Suprapubic skin (tissue), 4 donors: Measurements from ENCODE around the gene HBD. TPM values are rescaled to one million over a fixed set of nuclear protein-coding genes. Genes with fewer than 3 reads are reported as not detected.
A peak's percentile ranks its signal among the peaks of the same experiment; 100 is the strongest.

Experiments
- DNase-seq, 2 donors: peaks; one replicate each; pipeline ENCODE4 v3.0.0-alpha.2; 2019; ENCODE audit warnings: low spot score in 2 of 2
- H3K27ac ChIP-seq: fragments of 200-600 bp; sonication (generic); one replicate; pipeline ENCODE4 v1.5.1; 2019
- H3K27me3 ChIP-seq: fragments of 200-600 bp; sonication (generic); one replicate; pipeline ENCODE4 v1.5.1; 2019
- H3K36me3 ChIP-seq: fragments of 200-600 bp; sonication (generic); one replicate; pipeline ENCODE4 v1.5.1; 2019
- H3K4me1 ChIP-seq: fragments of 200-600 bp; sonication (generic); one replicate; pipeline ENCODE4 v1.5.1; 2019
- H3K4me3 ChIP-seq: fragments of 200-600 bp; sonication (generic); one replicate; pipeline ENCODE4 v1.5.1; 2019; ENCODE audit warnings: mild to moderate bottlenecking
- H3K9me3 ChIP-seq: fragments of 200-600 bp; sonication (generic); one replicate; pipeline ENCODE4 v1.5.1; 2019
- EP300 ChIP-seq: sonication (generic); formaldehyde crosslinking; IDR thresholded peaks from one replicate; pipeline ENCODE4 v1.6.1; 2017; ENCODE audit warnings: antibody characterized with exemption
- POLR2A ChIP-seq, 2 donors: fragments of 450-650 bp; IDR thresholded peaks; one replicate each; pipeline ENCODE4 v1.6.1; 2017; ENCODE audit warnings: antibody characterized with exemption in 2 of 2, mild to moderate bottlenecking in 2 of 2, moderate library complexity in 2 of 2
- POLR2AphosphoS5 ChIP-seq, 3 donors: sonication (generic); formaldehyde crosslinking; IDR thresholded peaks; one replicate each; pipeline ENCODE4 v1.6.1; 2017; ENCODE audit warnings: antibody characterized with exemption in 3 of 3
- WGBS: methylation state at CpG from one replicate; pipeline ENCODE4 v1.1.5; 2018; 5-methylcytosine and 5-hydroxymethylcytosine counted together
- total RNA-seq, 4 donors: library from RNA; depleted of rRNA; stranded (reverse); fragments of >200 nt; gene quantifications; one replicate each; pipeline ENCODE4 v1.1.0, GENCODE V29; 2016
- TF ChIP-seq, protein P1 (sequence below), 2 donors: fragments of 200-600 bp in 1 of 2; fragments of 450-650 bp in 1 of 2; sonication (generic) in 1 of 2; IDR thresholded peaks; one replicate each; pipeline ENCODE4 v1.5.1; 2016 to 2019; ENCODE audit warnings: antibody characterized with exemption in 2 of 2, mild to moderate bottlenecking in 1 of 2, moderate library complexity in 1 of 2

HBD gene
- total RNA-seq, 4 donors from 2014 or later = not detected

DNA sequence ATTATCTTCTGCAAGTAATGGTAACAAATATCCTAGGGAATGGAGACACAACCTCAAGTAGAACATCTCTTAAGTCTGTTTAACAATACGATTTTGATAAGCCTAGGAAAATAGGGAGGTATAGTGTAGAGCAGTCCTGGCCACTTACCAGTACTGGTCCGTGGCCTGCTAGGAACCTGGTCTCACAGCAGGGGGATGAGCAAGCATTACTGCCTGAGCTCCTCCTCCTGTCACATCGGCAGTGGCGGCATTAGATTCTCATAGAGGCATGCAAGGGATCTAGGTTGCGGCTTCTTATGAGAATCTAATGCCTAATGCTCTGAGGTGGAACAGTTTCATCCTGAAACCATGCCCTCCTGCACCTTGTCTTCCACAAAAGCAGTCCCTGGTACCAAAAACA is 38.2 kb downstream of the HBD start:
- DNase-seq = peak in 1 of 2 donors; percentile 76
- 77% methylated on average over 5 of the region's 5 CpGs for WGBS
- Histone ChIP-seq H3K4me3 (no peak overlapping the region), H3K36me3 (no peaks in the 10 kb centered on the region), H3K27ac (no peak overlapping the region), H3K27me3 (no peaks in the 10 kb centered on the region), H3K9me3 (no peaks in the 10 kb centered on the region), H3K4me1 (no peaks in the 10 kb centered on the region)
- TF ChIP-seq POLR2A (IDR thresholded peaks at IDR 0.05) (no peak), POLR2AphosphoS5 (IDR thresholded peaks at IDR 0.05) (no peak), EP300 (no peak)

DNA sequence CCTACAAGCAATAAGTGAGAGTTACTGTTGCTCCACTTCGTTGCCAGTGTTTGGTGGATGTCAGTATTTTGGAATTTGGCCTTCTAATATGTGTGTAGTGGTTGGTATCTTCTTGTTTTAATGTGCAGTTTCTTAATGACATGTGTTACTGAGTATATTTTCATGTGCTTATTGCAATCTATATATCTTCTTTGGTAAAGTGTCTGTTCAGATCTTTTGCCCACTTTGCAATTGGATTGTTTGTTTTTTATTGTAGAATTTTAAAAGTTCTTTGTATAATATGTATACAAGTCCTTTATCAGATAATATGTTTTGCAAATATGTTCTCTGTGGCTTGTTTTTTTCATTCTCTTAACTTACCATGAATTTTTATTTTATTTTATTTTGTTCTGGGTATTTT is 41.5 kb downstream of the HBD start:
- H3K4me1 ChIP-seq = no peaks in the 10 kb centered on the region
- no peaks in the 10 kb centered on the region for H3K9me3 ChIP-seq
- no peaks in the 10 kb centered on the region for H3K36me3 ChIP-seq
- WGBS = 28% methylated on average over 1 of the region's 1 CpG
- no peak overlapping the region for H3K27ac ChIP-seq
- no peak overlapping the region for H3K4me3 ChIP-seq
- TF ChIP-seq EP300 (no peak), POLR2AphosphoS5 (IDR thresholded peaks at IDR 0.05) (no peak)
- DNase-seq = no peak
- H3K27me3 ChIP-seq = no peaks in the 10 kb centered on the region

DNA sequence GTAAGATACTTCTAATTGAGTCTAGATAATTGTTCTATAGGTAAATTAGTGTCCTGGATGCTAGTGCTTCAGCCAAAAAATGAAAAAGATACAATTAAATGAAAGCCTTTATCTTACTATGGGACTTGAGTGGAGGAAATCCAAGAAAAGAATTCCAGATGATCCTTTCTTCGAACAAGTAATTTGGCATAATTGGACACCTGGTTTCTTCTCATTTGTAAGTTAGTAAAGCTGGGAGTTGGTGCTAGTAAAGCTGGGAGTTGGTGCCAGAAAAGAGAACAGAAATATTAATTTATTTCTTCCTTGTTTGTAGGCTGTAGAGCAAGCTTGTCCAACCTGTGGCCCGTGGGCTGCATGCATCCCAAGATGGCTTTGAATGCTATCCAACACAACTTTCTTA is 46.1 kb downstream of the HBD start:
- 72% methylated on average over 2 of the region's 2 CpGs for WGBS
- DNase-seq = no peak
- no peaks in the 10 kb centered on the region for H3K27me3 ChIP-seq
- H3K4me1 ChIP-seq = no peaks in the 10 kb centered on the region
- no peak overlapping the region for H3K4me3 ChIP-seq
- H3K36me3 ChIP-seq = no peaks in the 10 kb centered on the region
- TF ChIP-seq POLR2A (IDR thresholded peaks at IDR 0.05) = no peak
- TF ChIP-seq POLR2AphosphoS5 (IDR thresholded peaks at IDR 0.05) = no peak
- no peak for TF ChIP-seq EP300
- TF ChIP-seq, protein P1, sequence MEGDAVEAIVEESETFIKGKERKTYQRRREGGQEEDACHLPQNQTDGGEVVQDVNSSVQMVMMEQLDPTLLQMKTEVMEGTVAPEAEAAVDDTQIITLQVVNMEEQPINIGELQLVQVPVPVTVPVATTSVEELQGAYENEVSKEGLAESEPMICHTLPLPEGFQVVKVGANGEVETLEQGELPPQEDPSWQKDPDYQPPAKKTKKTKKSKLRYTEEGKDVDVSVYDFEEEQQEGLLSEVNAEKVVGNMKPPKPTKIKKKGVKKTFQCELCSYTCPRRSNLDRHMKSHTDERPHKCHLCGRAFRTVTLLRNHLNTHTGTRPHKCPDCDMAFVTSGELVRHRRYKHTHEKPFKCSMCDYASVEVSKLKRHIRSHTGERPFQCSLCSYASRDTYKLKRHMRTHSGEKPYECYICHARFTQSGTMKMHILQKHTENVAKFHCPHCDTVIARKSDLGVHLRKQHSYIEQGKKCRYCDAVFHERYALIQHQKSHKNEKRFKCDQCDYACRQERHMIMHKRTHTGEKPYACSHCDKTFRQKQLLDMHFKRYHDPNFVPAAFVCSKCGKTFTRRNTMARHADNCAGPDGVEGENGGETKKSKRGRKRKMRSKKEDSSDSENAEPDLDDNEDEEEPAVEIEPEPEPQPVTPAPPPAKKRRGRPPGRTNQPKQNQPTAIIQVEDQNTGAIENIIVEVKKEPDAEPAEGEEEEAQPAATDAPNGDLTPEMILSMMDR (IDR thresholded peaks at IDR 0.05) = no peak
- no peaks in the 10 kb centered on the region for H3K9me3 ChIP-seq
- H3K27ac ChIP-seq = no peak overlapping the region

Other genes starting within 250 kb of the HBD start
- gene OR51L1, start 239.6 kb downstream of the HBD start, total RNA-seq = not detected
- not detected for gene OR52J3, start 188.0 kb downstream of the HBD start, total RNA-seq
- gene OR52E2, start 174.9 kb downstream of the HBD start, total RNA-seq = not detected
- gene OR52E1, start 164.9 kb downstream of the HBD start, total RNA-seq = not detected
- not detected for gene OR52A5, start 96.1 kb downstream of the HBD start, total RNA-seq
- not detected for gene OR52A1, start 79.7 kb downstream of the HBD start, total RNA-seq
- gene OR51V1, start 33.8 kb downstream of the HBD start, total RNA-seq = not detected
- 10 to 100 TPM in 2 of 4 donors, 1 to 10 TPM in 2; 3.7 to 45.8 (median 15.2) TPM for gene HBB, start 7.4 kb downstream of the HBD start, total RNA-seq
- gene HBG1, start 15.4 kb upstream of the HBD start, total RNA-seq = not detected
- not detected for gene HBG2, start 20.3 kb upstream of the HBD start, total RNA-seq
- gene HBE1, start 35.5 kb upstream of the HBD start, total RNA-seq = 1 to 10 TPM in 1 of 4 donors, not detected in 3; 1.9 TPM
- not detected for gene OR51B4, start 67.5 kb upstream of the HBD start, total RNA-seq
- gene OR51B2, start 89.8 kb upstream of the HBD start, total RNA-seq = not detected
- not detected for gene OR51B5, start 109.0 kb upstream of the HBD start, total RNA-seq
- not detected for gene OR51B6, start 117.0 kb upstream of the HBD start, total RNA-seq
- not detected for gene OR51M1, start 149.3 kb upstream of the HBD start, total RNA-seq
- gene OR51Q1, start 187.6 kb upstream of the HBD start, total RNA-seq = not detected
- gene OR51I1, start 207.0 kb upstream of the HBD start, total RNA-seq = not detected
- gene OR51I2, start 214.8 kb upstream of the HBD start, total RNA-seq = not detected